ENCODE data around the gene CHID1. TPM values are rescaled to one million over a fixed set of nuclear protein-coding genes. Genes with fewer than 3 reads are reported as not detected.
A peak's percentile ranks its signal among the peaks of the same experiment; 100 is the strongest.

CHID1 gene
- total and polyA plus RNA-seq, 2 of the 4 experiments (the other 2 are of a cell fraction), result 34.2 to 121 TPM

DNA sequence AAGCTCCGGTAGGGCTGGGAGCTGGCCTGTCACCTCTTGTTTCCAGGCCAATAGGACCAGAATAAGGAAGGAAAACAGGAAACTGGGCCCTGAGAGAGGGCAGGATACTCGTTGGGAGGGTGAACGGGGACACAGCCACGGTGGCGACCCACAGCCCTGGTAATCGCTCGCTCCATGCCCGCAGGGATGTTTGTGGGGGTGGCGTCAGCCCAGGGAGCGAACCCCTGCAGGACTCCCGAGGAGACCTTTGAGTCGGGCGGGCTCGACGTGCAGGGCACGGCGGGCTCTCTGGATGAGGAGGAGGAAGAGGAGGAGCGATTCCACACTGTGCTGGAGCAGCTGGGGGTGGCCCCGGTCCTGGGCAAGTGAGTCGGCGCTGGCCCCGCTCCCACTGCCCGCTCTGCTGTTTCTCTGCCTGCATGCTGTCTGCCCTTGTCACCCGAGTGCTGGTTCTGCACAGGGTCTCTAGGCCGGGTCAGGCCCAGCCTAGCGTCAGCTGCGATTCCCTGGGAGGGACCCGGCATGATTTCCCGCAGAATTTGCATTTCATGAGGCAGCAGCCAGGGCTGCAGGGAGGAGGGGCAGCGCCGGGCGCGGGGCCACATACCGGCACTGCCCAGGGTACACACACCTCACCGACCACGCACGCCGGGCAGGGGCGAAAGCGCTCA, 81.3 kb downstream of the CHID1 start:
- ATAC-seq (ENCODE audit: low read depth) (0 out of 2 replicates have a peak, but pooled peaks have one; percentile 2), DNase-seq (no peak)
- Histone ChIP-seq H2BK5ac (ENCODE audit: low read depth, low read length, poor library complexity, severe bottlenecking) (peak overlapping the region; percentile 56), H2AFZ (replicated peaks; ENCODE audit: low read length, poor library complexity) (peak overlapping the region; percentile 90), H3K9ac (ENCODE audit: low read depth, low read length) (no peak overlapping the region), H3K4me3 (ENCODE audit: insufficient read depth, low read depth, low read length) (no peak overlapping the region), H2BK120ac (ENCODE audit: low read depth, low read length) (peak overlapping the region; percentile 18; the same call in 1 of the 2 replicates), H3K27ac (ENCODE audit: insufficient read depth, low read length) (no peak overlapping the region; the same call in 1 of the 2 replicates), H3K18ac (ENCODE audit: low read depth, low read length) (no peak overlapping the region), H4K20me1 (ENCODE audit: insufficient read depth, low read length) (peaks cover 33% of the 10 kb centered on the region), H3K36me3 (ENCODE audit: control insufficient read depth, insufficient read depth, low read length) (peaks cover 14% of the 10 kb centered on the region; the same call in 1 of the 2 replicates), H3K27me3 (ENCODE audit: control insufficient read depth, insufficient read depth, low read length) (peaks cover 6% of the 10 kb centered on the region; the same call in 1 of the 2 replicates), H4K91ac (ENCODE audit: insufficient read depth, low read depth, low read length) (peak overlapping the region; percentile 71), H3K4ac (ENCODE audit: low read depth, low read length) (peak overlapping the region; percentile 43), H2BK20ac (ENCODE audit: low read depth, low read length) (no peak overlapping the region), H2AK5ac (ENCODE audit: low read depth, low read length) (0 out of 2 replicates have a peak overlapping the region, but pooled peaks have one; percentile 52), H4K5ac (ENCODE audit: low read depth, low read length) (no peak overlapping the region; the same call in 1 of the 2 replicates), H3K4me1 (ENCODE audit: control insufficient read depth, insufficient read depth, low read length) (peaks cover 28% of the 10 kb centered on the region), H3K9me3 (ENCODE audit: control insufficient read depth, insufficient read depth, low read length) (no peaks in the 10 kb centered on the region), H2AK9ac (replicated peaks; ENCODE audit: low read depth, low read length, poor library complexity) (peak overlapping the region; percentile 60), H2BK15ac (ENCODE audit: low read depth, low read length) (no peak overlapping the region), H3K4me2 (ENCODE audit: low read depth, low read length) (peak overlapping the region; percentile 51), H3K79me1 (ENCODE audit: low read depth in 1 of 2, low read length in 2 of 2) (peaks cover 5 to 20% of the 10 kb centered on the region in 2 experiments), H3K14ac (replicated peaks; ENCODE audit: low read depth, low read length) (0 out of 2 replicates have a peak overlapping the region, but pooled peaks have one; percentile 39), H3K23ac (ENCODE audit: low read depth, low read length) (peak overlapping the region; percentile 34; the same call in 1 of the 2 replicates), H4K8ac (ENCODE audit: low read depth in 2 of 2, low read length in 2 of 2) (peak overlapping the region; percentile 87 to 95; a peak in 3 of 4 replicates), H3K56ac (ENCODE audit: extremely low read depth, insufficient read depth, low read length) (no peak overlapping the region), H3K9me1 (ENCODE audit: insufficient read depth, low read length) (peaks cover 7% of the 10 kb centered on the region; the same call in 1 of the 2 replicates)
- intact Hi-C loops (cut with micrococcal nuclease) (no loop called here), in situ Hi-C loops (cut with MboI; ENCODE audit: low sequenced_read_pairs) (no loop called here), dilution Hi-C loops (cut with HindIII; ENCODE audit: low sequenced_read_pairs, unreplicated experiment) (no loop called here)
- 17% methylated on average over 27 of the region's 40 CpGs; no CpG with 5 or more reads in 1 of the 2 experiments for WGBS, 2 experiments (ENCODE audit: extremely low coverage in 2 of 2, insufficient read length in 1 of 2)
- TF ChIP-seq MXI1 (IDR thresholded peaks at IDR 0.05; ENCODE audit: borderline replicate concordance, low read depth, low read length), result no peak
- no peak for TF ChIP-seq SMC3 (IDR thresholded peaks at IDR 0.05; ENCODE audit: low read depth, low read length)
- TF ChIP-seq RAD21 (IDR thresholded peaks at IDR 0.05; ENCODE audit: low read length), result no peak
- TF ChIP-seq MAZ (IDR thresholded peaks at IDR 0.05; ENCODE audit: borderline replicate concordance, low read depth, low read length), result no peak
- TF ChIP-seq, protein P1, sequence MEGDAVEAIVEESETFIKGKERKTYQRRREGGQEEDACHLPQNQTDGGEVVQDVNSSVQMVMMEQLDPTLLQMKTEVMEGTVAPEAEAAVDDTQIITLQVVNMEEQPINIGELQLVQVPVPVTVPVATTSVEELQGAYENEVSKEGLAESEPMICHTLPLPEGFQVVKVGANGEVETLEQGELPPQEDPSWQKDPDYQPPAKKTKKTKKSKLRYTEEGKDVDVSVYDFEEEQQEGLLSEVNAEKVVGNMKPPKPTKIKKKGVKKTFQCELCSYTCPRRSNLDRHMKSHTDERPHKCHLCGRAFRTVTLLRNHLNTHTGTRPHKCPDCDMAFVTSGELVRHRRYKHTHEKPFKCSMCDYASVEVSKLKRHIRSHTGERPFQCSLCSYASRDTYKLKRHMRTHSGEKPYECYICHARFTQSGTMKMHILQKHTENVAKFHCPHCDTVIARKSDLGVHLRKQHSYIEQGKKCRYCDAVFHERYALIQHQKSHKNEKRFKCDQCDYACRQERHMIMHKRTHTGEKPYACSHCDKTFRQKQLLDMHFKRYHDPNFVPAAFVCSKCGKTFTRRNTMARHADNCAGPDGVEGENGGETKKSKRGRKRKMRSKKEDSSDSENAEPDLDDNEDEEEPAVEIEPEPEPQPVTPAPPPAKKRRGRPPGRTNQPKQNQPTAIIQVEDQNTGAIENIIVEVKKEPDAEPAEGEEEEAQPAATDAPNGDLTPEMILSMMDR (conservative IDR thresholded peaks at IDR 0.05; ENCODE audit: low read depth, low read length), result no peak
- no peak for TF ChIP-seq FOS (IDR thresholded peaks at IDR 0.05; ENCODE audit: low read depth, low read length)
- no peak for TF ChIP-seq BHLHE40 (IDR thresholded peaks at IDR 0.05; ENCODE audit: low read depth, low read length)
- TF ChIP-seq, protein P2, sequence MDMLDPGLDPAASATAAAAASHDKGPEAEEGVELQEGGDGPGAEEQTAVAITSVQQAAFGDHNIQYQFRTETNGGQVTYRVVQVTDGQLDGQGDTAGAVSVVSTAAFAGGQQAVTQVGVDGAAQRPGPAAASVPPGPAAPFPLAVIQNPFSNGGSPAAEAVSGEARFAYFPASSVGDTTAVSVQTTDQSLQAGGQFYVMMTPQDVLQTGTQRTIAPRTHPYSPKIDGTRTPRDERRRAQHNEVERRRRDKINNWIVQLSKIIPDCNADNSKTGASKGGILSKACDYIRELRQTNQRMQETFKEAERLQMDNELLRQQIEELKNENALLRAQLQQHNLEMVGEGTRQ (IDR thresholded peaks at IDR 0.05; ENCODE audit: low read depth, low read length), result no peak
- TF ChIP-seq CHD1 (IDR thresholded peaks at IDR 0.05; ENCODE audit: low read depth, low read length), result no peak
- TF ChIP-seq RFX5 (IDR thresholded peaks at IDR 0.05; ENCODE audit: low read depth, low read length), result no peak
- no peak for TF ChIP-seq NFE2L2 (IDR thresholded peaks at IDR 0.05; ENCODE audit: low read depth, low read length)
- ChIA-PET CTCF (no interaction called here), POLR2A (ENCODE audit: unreplicated experiment) (no interaction called here)
- no TSS peak for BruUV-seq (replicated peaks)
